Neuron (in vitro differentiated cells): ENCODE measurements around the gene TAS2R9.
"Not testable (repeated sequence)": the region's sequence is repeated elsewhere in the genome, so short reads cannot be mapped to it uniquely, and the experiment has no call there.

Source experiments
- H2AFZ ChIP-seq: one replicate; pipeline ENCODE4 v1.6.1; 2013; ENCODE audit warnings: low read depth, mild to moderate bottlenecking, inconsistent platforms, low read length, moderate library complexity
- H3K27me3 ChIP-seq: one replicate; pipeline ENCODE4 v1.6.1; 2013; ENCODE audit warnings: low read length; ENCODE audit not compliant: insufficient read depth
- H3K36me3 ChIP-seq: one replicate; pipeline ENCODE4 v1.6.1; 2013; ENCODE audit warnings: low read length; ENCODE audit not compliant: insufficient read depth
- H3K4me1 ChIP-seq: one replicate; pipeline ENCODE4 v1.6.1; 2013; ENCODE audit warnings: low read length; ENCODE audit not compliant: insufficient read depth
- H3K4me3 ChIP-seq: 2 replicates; pipeline ENCODE4 v1.5.1; 2013; ENCODE audit warnings: mild to moderate bottlenecking, low read length, moderate library complexity
- H3K9me3 ChIP-seq: one replicate; pipeline ENCODE4 v1.6.1; 2013; ENCODE audit warnings: low read length

The TAS2R9 gene

DNA sequence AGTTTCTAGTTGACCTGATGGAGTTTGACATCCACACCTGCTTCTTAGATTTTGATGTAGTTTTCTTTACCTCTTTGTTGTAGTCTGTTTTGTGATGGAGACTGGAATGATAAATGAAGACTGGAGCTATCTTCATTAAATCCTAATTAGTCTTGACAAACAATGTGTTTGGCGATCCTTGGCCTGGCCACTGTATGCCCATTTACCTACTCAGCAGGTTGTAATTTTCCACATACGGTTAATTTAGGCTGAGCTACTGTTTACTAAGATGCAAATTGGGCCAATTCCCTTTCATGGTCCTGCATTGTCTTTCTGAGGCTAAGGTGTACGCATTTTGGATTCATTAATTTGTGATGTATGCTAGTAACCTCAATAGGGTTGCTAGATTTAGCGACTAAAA, 7.4 kb downstream of the TAS2R9 start, which contains the start of gene TAS2R7:
TAS2R7 (minus strand) TSS at position 41 of the 400 bp plus-strand sequence. CDS start 57 bp downstream, outside the sequence.
- Histone ChIP-seq H3K36me3 (no peaks in the 10 kb centered on the region), H3K27me3 (no peaks in the 10 kb centered on the region), H3K9me3 (no peaks in the 10 kb centered on the region), H3K4me1 (no peaks in the 10 kb centered on the region), H3K4me3 (no peak within 1 kb of the TSS), H2AFZ (no peak within 1 kb of the TSS)

DNA sequence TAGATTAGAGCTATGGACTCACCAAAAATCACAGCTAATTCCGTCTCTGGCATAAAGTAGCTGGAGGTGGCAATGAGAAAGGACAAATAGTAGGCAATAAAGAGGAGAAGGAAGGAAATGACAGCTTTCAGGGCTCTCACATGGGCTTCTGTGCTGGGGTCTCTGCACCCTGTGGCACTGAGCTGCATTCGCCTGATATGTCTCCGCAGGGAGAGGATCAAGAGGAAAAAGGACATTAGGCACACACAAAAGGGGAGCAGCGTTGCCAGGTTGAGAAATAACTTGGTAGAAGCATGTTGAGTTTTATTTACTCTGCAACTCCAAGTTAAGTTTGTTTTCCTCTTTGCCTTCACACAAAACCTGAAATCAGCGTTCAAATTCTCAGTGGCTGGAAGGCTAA, 8.2 kb downstream of the TAS2R9 start:
- Histone ChIP-seq H3K27me3 (no peaks in the 10 kb centered on the region), H3K36me3 (no peaks in the 10 kb centered on the region), H3K9me3 (no peaks in the 10 kb centered on the region), H3K4me1 (no peaks in the 10 kb centered on the region), H3K4me3 (no peak overlapping the region), H2AFZ (no peak overlapping the region)

DNA sequence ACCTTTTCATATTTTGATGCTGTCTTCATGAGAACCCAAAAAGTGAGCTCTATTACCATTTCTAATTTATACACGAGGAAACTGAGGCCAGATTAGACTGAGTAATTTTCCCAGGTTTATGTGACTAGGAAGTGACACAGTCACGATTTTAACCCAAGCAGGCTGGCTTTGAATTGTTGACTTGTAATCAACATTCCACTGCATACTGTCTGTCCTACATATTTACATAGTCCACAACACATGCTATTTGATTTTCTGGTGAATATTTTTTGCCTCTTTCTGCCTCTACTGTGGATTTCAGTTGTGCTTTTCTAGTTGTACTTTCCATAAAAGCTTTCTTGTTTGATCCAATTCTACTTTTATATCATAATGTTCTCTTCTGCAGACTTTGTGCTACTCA, 15.7 kb downstream of the TAS2R9 start:
- no peaks in the 10 kb centered on the region for H3K9me3 ChIP-seq
- no peaks in the 10 kb centered on the region for H3K27me3 ChIP-seq
- no peak overlapping the region for H2AFZ ChIP-seq
- H3K36me3 ChIP-seq = no peaks in the 10 kb centered on the region
- H3K4me1 ChIP-seq = no peaks in the 10 kb centered on the region
- no peak overlapping the region for H3K4me3 ChIP-seq

DNA sequence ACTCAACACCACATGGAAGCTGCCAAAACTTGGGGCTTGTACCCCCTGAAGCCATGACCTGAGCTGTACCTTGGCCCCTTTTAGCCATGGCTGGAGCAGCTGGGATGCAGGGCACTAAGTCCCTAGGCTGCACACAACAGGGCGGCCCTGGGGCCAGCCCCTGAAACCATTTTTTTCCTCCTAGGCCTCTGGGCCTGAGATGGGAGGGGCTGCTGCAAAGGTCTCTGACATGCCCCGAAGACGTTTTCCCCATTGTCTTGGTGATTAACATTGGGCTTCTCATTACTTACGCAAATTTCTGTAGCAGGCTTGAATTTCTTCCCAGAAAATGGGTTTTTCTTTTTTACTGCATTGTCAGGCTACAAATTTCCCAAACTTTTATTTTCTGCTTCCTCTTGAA, 18.2 kb downstream of the TAS2R9 start:
- not testable (repeated sequence) for H3K9me3 ChIP-seq, H3K36me3 ChIP-seq, H3K27me3 ChIP-seq, H2AFZ ChIP-seq, H3K4me3 ChIP-seq, H3K4me1 ChIP-seq

DNA sequence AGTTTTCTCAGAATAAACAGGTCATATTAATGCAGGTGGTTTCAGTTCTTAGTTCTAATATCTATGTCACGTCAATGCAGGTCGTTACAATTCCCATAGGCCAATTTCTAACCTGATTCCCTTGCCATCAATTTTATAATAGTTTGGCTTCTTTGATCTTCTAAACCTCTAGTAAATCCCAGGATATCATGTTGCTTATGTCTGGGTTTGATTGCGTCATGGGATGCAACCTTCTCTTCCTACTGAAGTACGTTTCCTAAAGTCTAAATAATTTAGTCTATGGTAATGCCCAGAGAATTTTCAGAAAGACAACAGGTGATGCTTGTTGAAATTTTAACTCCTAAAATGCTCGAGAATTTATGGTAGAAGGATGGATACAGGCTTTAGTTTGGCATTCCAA, 26.7 kb downstream of the TAS2R9 start:
- Histone ChIP-seq H3K4me3 (no peak overlapping the region), H3K36me3 (no peaks in the 10 kb centered on the region), H3K4me1 (no peaks in the 10 kb centered on the region), H2AFZ (no peak overlapping the region), H3K9me3 (no peaks in the 10 kb centered on the region), H3K27me3 (no peaks in the 10 kb centered on the region)

DNA sequence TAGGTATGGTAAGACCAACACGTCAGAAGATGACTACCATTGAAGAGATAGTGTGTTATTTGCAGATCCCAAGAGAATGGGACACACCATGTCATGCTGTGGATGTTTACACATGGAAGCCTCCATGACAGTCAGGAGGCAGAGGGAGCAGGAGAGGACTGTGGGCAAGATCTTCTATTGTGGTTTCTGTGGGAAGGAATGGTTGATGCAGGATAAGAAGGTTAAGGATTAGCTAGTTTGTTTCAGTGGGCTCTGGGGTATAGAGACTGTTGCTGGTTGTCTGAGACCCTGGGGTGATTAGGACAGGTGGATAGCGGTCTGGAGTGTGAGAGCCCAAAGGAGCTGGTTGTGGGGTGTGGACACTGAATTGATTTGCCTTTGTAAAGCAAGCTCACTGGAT, 30.9 kb downstream of the TAS2R9 start:
- Histone ChIP-seq H3K9me3 (no peaks in the 10 kb centered on the region), H3K36me3 (no peaks in the 10 kb centered on the region)

DNA sequence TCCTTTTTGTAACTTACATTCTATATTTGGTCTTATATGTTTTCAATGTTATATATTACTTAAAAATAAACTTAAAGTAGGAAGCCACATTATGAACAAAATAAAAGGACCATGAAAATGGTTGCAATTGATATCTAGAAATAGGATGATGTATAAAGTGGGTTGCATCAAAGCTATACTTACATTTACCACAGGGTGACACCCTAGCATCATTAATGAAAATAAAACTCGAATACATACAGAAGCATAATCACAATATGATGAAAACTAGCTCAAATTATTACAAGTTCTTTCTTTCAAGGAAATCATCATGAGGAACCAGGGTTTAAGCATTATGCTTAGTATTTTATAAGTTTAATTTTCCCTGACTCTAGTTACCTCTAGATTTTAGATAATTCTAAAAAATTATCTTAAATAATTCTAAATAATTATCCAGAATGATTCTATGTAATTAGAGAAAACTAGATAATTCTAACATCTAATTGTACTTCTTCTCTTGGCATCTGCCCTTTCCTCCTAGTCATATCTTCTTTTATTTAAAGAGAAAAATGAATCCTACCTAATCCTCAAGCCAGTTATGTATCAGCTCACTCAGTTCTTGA, 38.7 kb downstream of the TAS2R9 start:
- H3K9me3 ChIP-seq = no peaks in the 10 kb centered on the region
- H3K27me3 ChIP-seq = no peaks in the 10 kb centered on the region
- H2AFZ ChIP-seq = no peak overlapping the region
- H3K36me3 ChIP-seq = no peaks in the 10 kb centered on the region
- no peak overlapping the region for H3K4me3 ChIP-seq
- no peaks in the 10 kb centered on the region for H3K4me1 ChIP-seq

More for the DNA sequence above, 30.9 kb downstream of the TAS2R9 start:
- Histone ChIP-seq H3K27me3 (no peaks in the 10 kb centered on the region), H3K4me1 (no peaks in the 10 kb centered on the region), H2AFZ (no peak overlapping the region), H3K4me3 (no peak overlapping the region)

DNA sequence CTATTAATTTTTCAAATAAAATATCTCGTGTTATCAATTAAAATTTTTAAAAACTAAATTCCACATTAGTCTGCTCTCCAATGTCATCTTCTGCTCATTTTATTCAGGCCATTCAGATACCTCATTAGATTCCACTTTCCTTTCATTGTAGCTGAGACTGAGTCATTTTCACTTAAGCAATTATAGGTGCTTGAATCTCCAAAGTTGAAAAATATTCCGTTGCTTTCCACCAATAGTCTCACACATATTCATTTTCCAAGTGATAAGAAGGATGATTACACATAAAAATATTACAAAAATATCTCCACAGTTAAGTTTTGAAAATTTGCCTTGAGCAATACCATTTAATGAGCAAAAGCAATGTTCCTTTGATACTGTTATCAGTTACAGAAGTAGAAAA, 50.3 kb downstream of the TAS2R9 start:
- H3K9me3 ChIP-seq = no peaks in the 10 kb centered on the region

More for the DNA sequence above, 50.3 kb downstream of the TAS2R9 start:
- no peaks in the 10 kb centered on the region for H3K27me3 ChIP-seq
- no peak overlapping the region for H3K4me3 ChIP-seq
- no peaks in the 10 kb centered on the region for H3K36me3 ChIP-seq
- no peak overlapping the region for H2AFZ ChIP-seq
- H3K4me1 ChIP-seq = no peaks in the 10 kb centered on the region
